Right lobe of liver (tissue), 6 donors: ENCODE data around the gene PCSK9. TPM values are rescaled to one million over a fixed set of nuclear protein-coding genes. Genes with fewer than 3 reads are reported as not detected.
"Not testable (repeated sequence)": the region's sequence is repeated elsewhere in the genome, so short reads cannot be mapped to it uniquely, and the experiment has no call there.

Source experiments
- ATAC-seq, 4 donors: fragments of 200-7000 bp; cut with Tn5 transposase; one replicate each; pipeline ENCODE4 v1.9.1; 2020; ENCODE audit warnings: mild to moderate bottlenecking in 4 of 4, moderate library complexity in 4 of 4
- DNase-seq, 3 donors: peaks; one replicate each; pipeline ENCODE4 v3.0.0-alpha.2; 2020
- H3K27ac ChIP-seq, 3 donors: fragments of 200-600 bp; one replicate each; pipeline ENCODE4 v1.8.0; 2022
- H3K27me3 ChIP-seq, 2 donors: fragments of 200-600 bp; one replicate each; pipeline ENCODE4 v1.8.0; 2022
- H3K36me3 ChIP-seq, 4 donors: fragments of 200-600 bp; sonication (generic) in 1 of 4; one replicate each; pipeline versions ENCODE4 v1.5.1 to v1.8.0; 2017 to 2022; ENCODE audit warnings: control low read depth in 1 of 4
- H3K4me1 ChIP-seq, 4 donors: fragments of 200-600 bp; sonication (generic) in 1 of 4; one replicate each; pipeline versions ENCODE4 v1.5.1 to v1.8.0; 2017 to 2022; ENCODE audit warnings: control low read depth in 1 of 4
- H3K4me3 ChIP-seq, 3 donors: fragments of 200-600 bp; one replicate each; pipeline ENCODE4 v1.8.0; 2022
- H3K9me3 ChIP-seq, 4 donors: fragments of 200-600 bp; sonication (generic) in 1 of 4; one replicate each; pipeline versions ENCODE4 v1.5.1 to v1.8.0; 2017 to 2022; ENCODE audit warnings: control low read depth in 1 of 4
- CTCF ChIP-seq, 4 donors: fragments of 200-600 bp in 3 of 4; fragments of 450-650 bp in 1 of 4; IDR thresholded peaks; one replicate each; pipeline versions ENCODE4 v1.5.1 to v1.8.0; 2016 to 2022; ENCODE audit warnings: antibody characterized with exemption in 4 of 4, mild to moderate bottlenecking in 2 of 4
- POLR2A ChIP-seq: fragments of 450-650 bp; IDR thresholded peaks from one replicate; pipeline ENCODE4 v1.6.1; 2017; ENCODE audit warnings: antibody characterized with exemption, mild to moderate bottlenecking
- WGBS: methylation state at CpG from one replicate; pipeline ENCODE4 v1.1.6; 2018; ENCODE audit warnings: low coverage, low lambda C conversion rate; ENCODE audit not compliant: insufficient coverage; ENCODE audit errors: missing lambda C conversion rate; 5-methylcytosine and 5-hydroxymethylcytosine counted together
- intact Hi-C, 2 donors: fragments of 100-400 bp; cut with DNase I; formaldehyde crosslinking; loops; one replicate each; pipeline versions ENCODE4 v1.11.2 to v1.14.1; 2022
- total RNA-seq, 6 experiments: library from RNA; depleted of rRNA in 2 of 6; stranded (reverse); fragments of >200 nt in 2 of 6; fragmentation: NEBNext Ultra II Directional in 3 of 6; extraction: Animal tissue kit (Norgen Biotek cat#: 25700) in 3 of 6; gene quantifications; one replicate each; pipeline versions ENCODE4 v1.1.0 to v1.2.4, GENCODE V29; 2016 to 2023
- donor health status: DM: no; HTN: yes; CAD: no.
- donor health status: DM: no; HTN: no; CAD: no.
- donor health status: DM: no; HTN: no; CAD: no.
- donor health status: DM: no; HTN: yes; CAD: no.
- donor health status: DM: no; HTN: yes; CAD: no.

The PCSK9 gene
- total RNA-seq, 6 experiments from 2014 or later: 16.4 to 41.4 (median 31.3) TPM

GRCh38 chr1:55018395-55018794 is 21.0 kb upstream of the PCSK9 start:
- Histone ChIP-seq H3K4me3 (no peak overlapping the region), H3K27ac (no peak overlapping the region), H3K27me3 (no peaks in the 10 kb centered on the region), H3K36me3 (no peaks in the 10 kb centered on the region), H3K9me3 (no peaks in the 10 kb centered on the region), H3K4me1 (no peaks in the 10 kb centered on the region)
- DNase-seq (no peak), ATAC-seq (no peak)
- intact Hi-C loops: no loop called here
- TF ChIP-seq CTCF (IDR thresholded peaks at IDR 0.05) (no peak), POLR2A (no peak)
- 83% methylated on average over 8 of the region's 9 CpGs for WGBS

- Histone ChIP-seq H3K27ac (no peak overlapping the region), H3K27me3 (no peaks in the 10 kb centered on the region), H3K4me1 (no peaks in the 10 kb centered on the region), H3K9me3 (no peaks in the 10 kb centered on the region), H3K4me3 (no peak overlapping the region), H3K36me3 (no peaks in the 10 kb centered on the region)
- TF ChIP-seq CTCF (IDR thresholded peaks at IDR 0.05) (peak; percentile 93 to 98 (median 94)), POLR2A (peak; percentile 14)
- intact Hi-C loops: no loop called here
- ATAC-seq: peak; percentile 100
- WGBS: 0% methylated on average over 5 of the region's 15 CpGs
- peak; percentile 90 to 91 (median 91) for DNase-seq
These were observed 17.3 kb upstream of the PCSK9 start for GRCh38 chr1:55021942-55022546.

- H3K4me3 ChIP-seq, H3K27ac ChIP-seq, DNase-seq, intact Hi-C loops, H3K4me1 ChIP-seq, ATAC-seq, H3K36me3 ChIP-seq, H3K27me3 ChIP-seq, H3K9me3 ChIP-seq: not testable (repeated sequence)
- 71% methylated on average over 7 of the region's 10 CpGs for WGBS
These were observed 15.2 kb upstream of the PCSK9 start for GRCh38 chr1:55024163-55024562.

GRCh38 chr1:55026682-55027081 is 12.7 kb upstream of the PCSK9 start:
- H3K36me3 ChIP-seq, ATAC-seq, H3K27ac ChIP-seq, intact Hi-C loops, H3K4me3 ChIP-seq, DNase-seq, H3K9me3 ChIP-seq, H3K4me1 ChIP-seq, H3K27me3 ChIP-seq: not testable (repeated sequence)
- 92% methylated on average over 3 of the region's 3 CpGs for WGBS

- 90% methylated on average over 5 of the region's 5 CpGs for WGBS
- H3K27me3 ChIP-seq, H3K4me3 ChIP-seq, H3K36me3 ChIP-seq, ATAC-seq, H3K27ac ChIP-seq, DNase-seq, H3K9me3 ChIP-seq, intact Hi-C loops: not testable (repeated sequence)
- H3K4me1 ChIP-seq: peaks cover 0 to 36% (median 13%) of the 10 kb centered on the region in 4 donors
These were observed 8.2 kb upstream of the PCSK9 start for GRCh38 chr1:55031098-55031497.

GRCh38 chr1:55033265-55033614 is 6.1 kb upstream of the PCSK9 start:
- H3K4me1 ChIP-seq: peaks cover 0 to 46% (median 20%) of the 10 kb centered on the region in 4 donors
- H3K36me3 ChIP-seq: no peaks in the 10 kb centered on the region
- TF ChIP-seq POLR2A: no peak
- no peak for TF ChIP-seq CTCF (IDR thresholded peaks at IDR 0.05)
- peak overlapping the region; percentile 33 to 78 (median 72) for H3K27ac ChIP-seq
- peak in 1 of 3 donors; percentile 47 for DNase-seq
- H3K4me3 ChIP-seq: peak overlapping the region in 2 of 3 donors; percentile 44 to 47
- peak; percentile 37 to 56 (median 48) for ATAC-seq
- intact Hi-C loops: no loop called here
- H3K27me3 ChIP-seq: no peaks in the 10 kb centered on the region
- WGBS: 27% methylated on average over 6 of the region's 7 CpGs
- no peaks in the 10 kb centered on the region for H3K9me3 ChIP-seq
